ENCODE results near the gene SGCA.

Gene SGCA

GRCh38 chr17:50185631-50186471 is 20.0 kb downstream of the SGCA start:
- no peaks in the 10 kb centered on the region for H3K9me2 ChIP-seq (ENCODE audit: low read depth, low read length)
- no peak overlapping the region for H3K4me2 ChIP-seq (ENCODE audit: low read length)
- peaks cover 14% of the 10 kb centered on the region; the same call in 1 of the 2 replicates for H3K27me3 ChIP-seq (ENCODE audit: insufficient read depth, low read length)

GRCh38 chr17:50186661-50187393 is 21.0 kb downstream of the SGCA start:
- Histone ChIP-seq H3K9me3 (ENCODE audit: low read length) (no peaks in the 10 kb centered on the region), H3F3A (ENCODE audit: insufficient read depth, low read length) (no peaks in the 10 kb centered on the region), H3K27me3 (ENCODE audit: insufficient read depth, low read length) (peaks cover 14% of the 10 kb centered on the region), H3K9ac (ENCODE audit: low read length) (no peak overlapping the region), H3K79me2 (ENCODE audit: insufficient read depth, low read length) (no peaks in the 10 kb centered on the region), H3K4me3 (ENCODE audit: low read depth, low read length, poor library complexity, severe bottlenecking) (no peak overlapping the region), H3K4me2 (ENCODE audit: low read length) (no peak overlapping the region), H3K36me3 (ENCODE audit: insufficient read depth, low read length) (no peaks in the 10 kb centered on the region), H4K20me1 (ENCODE audit: insufficient read depth, low read length) (no peaks in the 10 kb centered on the region), H2AFZ (ENCODE audit: low read length) (no peak overlapping the region), H3K27ac (ENCODE audit: low read depth, low read length, poor library complexity, severe bottlenecking) (no peak overlapping the region), H3K4me1 (ENCODE audit: insufficient read depth, low read length, severe bottlenecking) (peaks cover 9% of the 10 kb centered on the region), H3K9me2 (ENCODE audit: low read depth, low read length) (no peaks in the 10 kb centered on the region)
- TF ChIP-seq EZH2 (IDR thresholded peaks at IDR 0.05; ENCODE audit: borderline replicate concordance, low read length) = no peak
- TF ChIP-seq, protein P1, sequence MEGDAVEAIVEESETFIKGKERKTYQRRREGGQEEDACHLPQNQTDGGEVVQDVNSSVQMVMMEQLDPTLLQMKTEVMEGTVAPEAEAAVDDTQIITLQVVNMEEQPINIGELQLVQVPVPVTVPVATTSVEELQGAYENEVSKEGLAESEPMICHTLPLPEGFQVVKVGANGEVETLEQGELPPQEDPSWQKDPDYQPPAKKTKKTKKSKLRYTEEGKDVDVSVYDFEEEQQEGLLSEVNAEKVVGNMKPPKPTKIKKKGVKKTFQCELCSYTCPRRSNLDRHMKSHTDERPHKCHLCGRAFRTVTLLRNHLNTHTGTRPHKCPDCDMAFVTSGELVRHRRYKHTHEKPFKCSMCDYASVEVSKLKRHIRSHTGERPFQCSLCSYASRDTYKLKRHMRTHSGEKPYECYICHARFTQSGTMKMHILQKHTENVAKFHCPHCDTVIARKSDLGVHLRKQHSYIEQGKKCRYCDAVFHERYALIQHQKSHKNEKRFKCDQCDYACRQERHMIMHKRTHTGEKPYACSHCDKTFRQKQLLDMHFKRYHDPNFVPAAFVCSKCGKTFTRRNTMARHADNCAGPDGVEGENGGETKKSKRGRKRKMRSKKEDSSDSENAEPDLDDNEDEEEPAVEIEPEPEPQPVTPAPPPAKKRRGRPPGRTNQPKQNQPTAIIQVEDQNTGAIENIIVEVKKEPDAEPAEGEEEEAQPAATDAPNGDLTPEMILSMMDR (IDR thresholded peaks at IDR 0.05; ENCODE audit: low read length) = no peak

More at GRCh38 chr17:50185631-50186471, 20.0 kb downstream of the SGCA start:
- Histone ChIP-seq H3K79me2 (ENCODE audit: insufficient read depth, low read length) (no peaks in the 10 kb centered on the region), H3F3A (ENCODE audit: insufficient read depth, low read length) (no peaks in the 10 kb centered on the region), H3K9me3 (ENCODE audit: low read length) (no peaks in the 10 kb centered on the region), H3K4me3 (ENCODE audit: low read depth, low read length, poor library complexity, severe bottlenecking) (no peak overlapping the region), H3K36me3 (ENCODE audit: insufficient read depth, low read length) (no peaks in the 10 kb centered on the region), H3K9ac (ENCODE audit: low read length) (no peak overlapping the region), H3K4me1 (ENCODE audit: insufficient read depth, low read length, severe bottlenecking) (peaks cover 9% of the 10 kb centered on the region), H2AFZ (ENCODE audit: low read length) (no peak overlapping the region), H4K20me1 (ENCODE audit: insufficient read depth, low read length) (no peaks in the 10 kb centered on the region), H3K27ac (ENCODE audit: low read depth, low read length, poor library complexity, severe bottlenecking) (no peak overlapping the region)
- no peak for TF ChIP-seq EZH2 (IDR thresholded peaks at IDR 0.05; ENCODE audit: borderline replicate concordance, low read length)
- TF ChIP-seq, protein P1 (IDR thresholded peaks at IDR 0.05; ENCODE audit: low read length) = no peak

DNA sequence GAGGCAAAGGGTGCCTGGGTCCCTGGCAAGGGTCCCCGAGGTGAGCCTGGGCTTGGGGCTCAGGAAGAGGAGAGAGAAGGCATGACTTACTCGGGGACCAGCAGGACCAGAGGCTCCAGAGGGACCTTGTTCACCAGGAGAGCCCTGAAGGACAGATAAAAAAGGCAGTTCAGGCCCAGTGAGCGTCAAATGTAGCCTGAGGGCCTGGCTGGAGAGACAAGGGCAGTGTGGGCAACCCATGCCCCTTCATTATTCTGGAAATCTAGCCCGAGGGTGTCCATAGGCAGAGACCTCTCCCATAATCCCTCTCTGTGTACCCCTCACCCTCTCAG is 21.6 kb downstream of the SGCA start:
- no peak overlapping the region for H2AFZ ChIP-seq (ENCODE audit: low read length)
- H3K36me3 ChIP-seq (ENCODE audit: insufficient read depth, low read length) = no peaks in the 10 kb centered on the region
- H4K20me1 ChIP-seq (ENCODE audit: insufficient read depth, low read length) = no peaks in the 10 kb centered on the region
- H3K9ac ChIP-seq (ENCODE audit: low read length) = no peak overlapping the region
- TF ChIP-seq EZH2 (IDR thresholded peaks at IDR 0.05; ENCODE audit: borderline replicate concordance, low read length) = no peak
- TF ChIP-seq, protein P1 (IDR thresholded peaks at IDR 0.05; ENCODE audit: low read length) = no peak
- no peaks in the 10 kb centered on the region for H3F3A ChIP-seq (ENCODE audit: insufficient read depth, low read length)
- H3K79me2 ChIP-seq (ENCODE audit: insufficient read depth, low read length) = no peaks in the 10 kb centered on the region
- peaks cover 9% of the 10 kb centered on the region for H3K4me1 ChIP-seq (ENCODE audit: insufficient read depth, low read length, severe bottlenecking)
- H3K9me3 ChIP-seq (ENCODE audit: low read length) = no peaks in the 10 kb centered on the region
- H3K27ac ChIP-seq (ENCODE audit: low read depth, low read length, poor library complexity, severe bottlenecking) = no peak overlapping the region
- no peak overlapping the region for H3K4me3 ChIP-seq (ENCODE audit: low read depth, low read length, poor library complexity, severe bottlenecking)
- H3K27me3 ChIP-seq (ENCODE audit: insufficient read depth, low read length) = peaks cover 14% of the 10 kb centered on the region
- H3K9me2 ChIP-seq (ENCODE audit: low read depth, low read length) = no peaks in the 10 kb centered on the region
- H3K4me2 ChIP-seq (ENCODE audit: low read length) = no peak overlapping the region
